Neutrophil (primary cell): ENCODE data around the gene RASIP1.

Source experiments
- H3K27ac ChIP-seq: fragments of 200-600 bp; sonication (generic); 2 replicates; pipeline ENCODE4 v1.5.1; 2016; ENCODE audit warnings: mild to moderate bottlenecking, moderate library complexity
- H3K27me3 ChIP-seq: fragments of 200-600 bp; sonication (generic); 2 replicates; pipeline ENCODE4 v1.6.0; 2016; ENCODE audit warnings: mild to moderate bottlenecking
- H3K36me3 ChIP-seq: fragments of 200-600 bp; sonication (generic); 2 replicates; pipeline ENCODE4 v1.5.1; 2017
- H3K4me1 ChIP-seq, 2 experiments: fragments of 200-600 bp in 1 of 2; sonication (generic) in 1 of 2; 1 replicate in 1 of 2; 2 replicates in 1 of 2; pipeline versions ENCODE4 v1.5.1 to v1.6.1; 2013 to 2016; ENCODE audit warnings: low read depth in 1 of 2, low read length in 1 of 2, mild to moderate bottlenecking in 1 of 2, moderate library complexity in 1 of 2; ENCODE audit not compliant: control insufficient read depth in 1 of 2, insufficient read depth in 1 of 2
- H3K4me3 ChIP-seq, 2 experiments: fragments of 200-600 bp in 1 of 2; sonication (generic) in 1 of 2; 1 replicate in 1 of 2; 2 replicates in 1 of 2; pipeline ENCODE4 v1.5.1; 2013 to 2016; ENCODE audit warnings: low read depth in 1 of 2, low read length in 1 of 2, mild to moderate bottlenecking in 1 of 2, moderate library complexity in 1 of 2
- H3K9me3 ChIP-seq: fragments of 200-600 bp; sonication (generic); 2 replicates; pipeline ENCODE4 v1.5.1; 2016
- CTCF ChIP-seq: fragments of 200-600 bp; sonication (generic); IDR thresholded peaks from 2 replicates; pipeline ENCODE4 v1.5.1; 2016; ENCODE audit warnings: antibody characterized with exemption

Gene RASIP1

GRCh38 chr19:48713041-48713863 lies 27.2 kb downstream of the RASIP1 start:
- H3K36me3 ChIP-seq: no peaks in the 10 kb centered on the region
- H3K9me3 ChIP-seq: no peaks in the 10 kb centered on the region
- H3K4me3 ChIP-seq: peak overlapping the region; percentile 55 to 63
- peaks cover 19% of the 10 kb centered on the region for H3K27me3 ChIP-seq
- peaks cover 9 to 16% of the 10 kb centered on the region in 2 experiments for H3K4me1 ChIP-seq
- no peak overlapping the region for H3K27ac ChIP-seq
- no peak for TF ChIP-seq CTCF

GRCh38 chr19:48711106-48711662 lies 29.2 kb downstream of the RASIP1 start:
- Histone ChIP-seq H3K36me3 (no peaks in the 10 kb centered on the region), H3K27ac (no peak overlapping the region), H3K4me1 (peaks cover 9 to 16% of the 10 kb centered on the region in 2 experiments), H3K4me3 (no peak overlapping the region), H3K9me3 (no peaks in the 10 kb centered on the region), H3K27me3 (peaks cover 19% of the 10 kb centered on the region)
- TF ChIP-seq CTCF: no peak

- H3K36me3 ChIP-seq: no peaks in the 10 kb centered on the region
- no peak overlapping the region for H3K27ac ChIP-seq
- peaks cover under 1 to 2% of the 10 kb centered on the region in 2 experiments for H3K4me1 ChIP-seq
- TF ChIP-seq CTCF: no peak
- no peak overlapping the region for H3K4me3 ChIP-seq
- H3K9me3 ChIP-seq: no peaks in the 10 kb centered on the region
- peaks cover 10% of the 10 kb centered on the region for H3K27me3 ChIP-seq
These were observed 31.9 kb downstream of the RASIP1 start for GRCh38 chr19:48708471-48708870.

GRCh38 chr19:48705431-48705830 lies 35.0 kb downstream of the RASIP1 start:
- H3K4me3 ChIP-seq: no peak overlapping the region
- H3K36me3 ChIP-seq: no peaks in the 10 kb centered on the region
- H3K4me1 ChIP-seq: no peaks in the 10 kb centered on the region
- no peaks in the 10 kb centered on the region for H3K9me3 ChIP-seq
- no peak overlapping the region for H3K27ac ChIP-seq
- no peaks in the 10 kb centered on the region for H3K27me3 ChIP-seq
- TF ChIP-seq CTCF: no peak

GRCh38 chr19:48703316-48703715 lies 37.1 kb downstream of the RASIP1 start:
- no peaks in the 10 kb centered on the region for H3K9me3 ChIP-seq
- H3K4me3 ChIP-seq: no peak overlapping the region
- no peak overlapping the region for H3K27ac ChIP-seq
- H3K36me3 ChIP-seq: no peaks in the 10 kb centered on the region
- no peak for TF ChIP-seq CTCF
- peaks cover 10% of the 10 kb centered on the region for H3K27me3 ChIP-seq
- H3K4me1 ChIP-seq: no peaks in the 10 kb centered on the region
